Endothelial cell of umbilical vein (primary cell): ENCODE measurements around the gene NAGPA. TPM values are rescaled to one million over a fixed set of nuclear protein-coding genes. Genes with fewer than 3 reads are reported as not detected.

Experiments used
- BruUV-seq: library from RNA; stranded (reverse); fragments of 400-500 nt; replicated peaks from 2 replicates; lab custom pipeline; 2021; lab: Mats Ljungman, UMichigan
- CTCF ChIA-PET: fragments of 300-600, 350-600 bp; sonication (Branson Sonifier 250); formaldehyde crosslinking; loops from one replicate; lab custom pipeline; 2021; ENCODE audit warnings: antibody characterized with exemption, inconsistent platforms; lab: Charles Lee
- POLR2A ChIA-PET: fragments of 300-600, 350-600 bp; sonication (Branson Sonifier 250); formaldehyde crosslinking; loops from one replicate; lab custom pipeline; 2021; ENCODE audit warnings: antibody characterized with exemption, inconsistent platforms; lab: Charles Lee
- DNase-seq: peaks from one replicate; pipeline ENCODE4 v3.0.0-alpha.2; 2011; ENCODE audit warnings: low read depth, low spot score
- FAIRE-seq: peaks from 2 replicates; lab custom pipeline; 2011; peaks lifted over from hg19 to GRCh38; lab: Jason Lieb, UNC
- H2AFZ ChIP-seq: 2 replicates; pipeline ENCODE4 v1.6.0; 2012; ENCODE audit warnings: low read depth, low read length, control low read depth, inconsistent platforms
- H3K27ac ChIP-seq: 2 replicates; pipeline ENCODE4 v1.5.1; 2011; ENCODE audit warnings: low read depth, mild to moderate bottlenecking, control low read depth, low read length, moderate library complexity; ENCODE audit not compliant: insufficient read depth
- H3K27me3 ChIP-seq, 2 experiments: 2 replicates each; pipeline versions ENCODE4 v1.6.0 to v1.6.1; 2011; ENCODE audit warnings: low read length in 2 of 2, mixed read lengths in 1 of 2; ENCODE audit not compliant: control insufficient read depth in 2 of 2, insufficient read depth in 2 of 2
- H3K36me3 ChIP-seq, 2 experiments: 2 replicates in 1 of 2; 3 replicates in 1 of 2; pipeline ENCODE4 v1.5.1; 2011; ENCODE audit warnings: low read length in 2 of 2, mild to moderate bottlenecking in 1 of 2, moderate library complexity in 1 of 2; ENCODE audit not compliant: control insufficient read depth in 2 of 2, insufficient read depth in 2 of 2; ENCODE audit errors: extremely low read depth in 1 of 2
- H3K4me1 ChIP-seq: 3 replicates; pipeline ENCODE4 v1.5.1; 2011; ENCODE audit warnings: mild to moderate bottlenecking, low read length; ENCODE audit not compliant: control insufficient read depth, insufficient read depth; ENCODE audit errors: extremely low read depth
- H3K4me2 ChIP-seq: 2 replicates; pipeline ENCODE4 v1.6.1; 2011; ENCODE audit warnings: low read length, control low read depth, mixed read lengths; ENCODE audit not compliant: insufficient read depth
- H3K4me3 ChIP-seq, 3 experiments: fragments of 200-600 bp in 1 of 3; sonication (generic), shearing (Covaris generic) in 1 of 3; replicated peaks in 1 of 3; 2 replicates each; pipeline ENCODE4 v1.5.1; 2011 to 2016; ENCODE audit warnings: control low read depth in 3 of 3, low read length in 3 of 3, mild to moderate bottlenecking in 2 of 3, inconsistent platforms in 1 of 3, low read depth in 1 of 3, moderate library complexity in 1 of 3; ENCODE audit not compliant: insufficient read depth in 1 of 3
- H3K79me2 ChIP-seq: 2 replicates; pipeline ENCODE4 v1.6.0; 2012; ENCODE audit warnings: low read length, inconsistent platforms; ENCODE audit not compliant: control insufficient read depth, insufficient read depth
- H3K9ac ChIP-seq: replicated peaks from 2 replicates; pipeline ENCODE3; 2011; ENCODE audit warnings: low read length, control low read depth; ENCODE audit not compliant: insufficient read depth; ENCODE audit errors: extremely low read depth
- H3K9me1 ChIP-seq: replicated peaks from 3 replicates; pipeline ENCODE4 v1.6.0; 2011; ENCODE audit warnings: mild to moderate bottlenecking, low read length; ENCODE audit not compliant: control insufficient read depth, insufficient read depth; ENCODE audit errors: extremely low read depth
- H3K9me3 ChIP-seq: replicated peaks from 2 replicates; pipeline ENCODE4 v1.5.1; 2012; ENCODE audit warnings: low read length, inconsistent platforms; ENCODE audit not compliant: control insufficient read depth, insufficient read depth
- H4K20me1 ChIP-seq: replicated peaks from 2 replicates; pipeline ENCODE3; 2011; ENCODE audit warnings: mild to moderate bottlenecking, low read length; ENCODE audit not compliant: control insufficient read depth, insufficient read depth; ENCODE audit errors: extremely low read depth
- FOS ChIP-seq: IDR thresholded peaks from 2 replicates; pipeline ENCODE4 v1.6.1; 2011; ENCODE audit warnings: mild to moderate bottlenecking, low read length, moderate library complexity, borderline replicate concordance; ENCODE audit not compliant: insufficient read depth
- JUN ChIP-seq: IDR thresholded peaks from 2 replicates; pipeline ENCODE4 v1.6.1; 2011; ENCODE audit warnings: borderline replicate concordance, low read depth; ENCODE audit not compliant: insufficient read length, insufficient read depth
- MYC ChIP-seq: IDR thresholded peaks from one replicate; pipeline ENCODE4 v1.6.1; 2011; ENCODE audit warnings: mild to moderate bottlenecking, low read depth, low read length
- dilution Hi-C: fragments of 300-500 bp; cut with MboI; formaldehyde crosslinking; loops from one replicate; pipeline ENCODE4 v1.15.0; 2019; ENCODE audit warnings: low sequenced_read_pairs; ENCODE audit not compliant: extremely low pct_ligation_motif_present
- intact Hi-C: fragments of 100-400 bp; cut with micrococcal nuclease; formaldehyde crosslinking; loops from one replicate; pipeline ENCODE4 v1.10.0; 2022
- polyA plus RNA-seq, 4 experiments: library from polyadenylated mRNA; depleted of rRNA in 3 of 4; stranded (reverse) in 3 of 4; unstranded in 1 of 4; fragments of >200 nt; gene quantifications; 2 replicates each; pipeline versions ENCODE4 v1.2.1 to v1.2.3, GENCODE V29; 2011 to 2012; ENCODE audit warnings: missing spikeins in 1 of 4
- total RNA-seq: library from RNA; stranded (reverse); gene quantifications from 2 replicates; pipeline ENCODE4 v1.2.3, GENCODE V29; 2021
- TF ChIP-seq, protein P1 (sequence below): IDR thresholded peaks from 2 replicates; pipeline ENCODE4 v1.6.1; 2011; ENCODE audit not compliant: insufficient read depth, insufficient read length

NAGPA gene
- total and polyA plus RNA-seq, 2 donors (not counting 3 experiments of a cell fraction or from before 2014, with no cell fraction given), result 29.6 to 29.9 TPM

DNA sequence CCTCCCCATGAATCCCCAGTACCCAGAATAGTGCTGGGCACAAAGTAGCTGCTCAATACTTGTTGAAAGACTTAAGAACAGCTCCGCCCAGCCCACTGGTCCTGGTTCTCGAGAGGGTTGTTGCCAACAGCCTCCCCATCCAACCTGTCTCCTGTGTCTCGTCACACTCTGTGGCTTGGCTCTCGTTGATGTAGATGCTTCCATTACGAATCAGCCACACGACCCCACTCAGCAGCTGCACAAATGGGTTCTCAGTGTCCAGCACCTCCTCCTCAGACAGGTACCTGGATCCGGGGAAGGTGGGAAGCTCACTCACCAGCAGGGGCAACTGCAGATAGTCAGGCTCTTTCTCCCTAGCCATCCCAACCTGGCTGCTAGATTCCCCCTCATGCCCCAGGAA lies 2.1 kb downstream of the NAGPA start:
- H3K79me2 ChIP-seq, result no peaks in the 10 kb centered on the region
- H3K36me3 ChIP-seq, result peaks cover 0 to 2% of the 10 kb centered on the region in 2 experiments
- H2AFZ ChIP-seq, result no peak overlapping the region
- DNase-seq (no peak), FAIRE-seq (no peak)
- POLR2A ChIA-PET, result no interaction called here
- H3K4me3 ChIP-seq, result no peak overlapping the region
- no TSS peak for BruUV-seq
- dilution Hi-C loops (no loop called here), intact Hi-C loops (loop anchor here (5.0 kb wide), 1 partner anchor 74 kb away; the partner anchor contains the start of gene SEC14L5)
- H3K27me3 ChIP-seq, result no peaks in the 10 kb centered on the region
- no peak overlapping the region for H3K27ac ChIP-seq
- TF ChIP-seq, protein P1, sequence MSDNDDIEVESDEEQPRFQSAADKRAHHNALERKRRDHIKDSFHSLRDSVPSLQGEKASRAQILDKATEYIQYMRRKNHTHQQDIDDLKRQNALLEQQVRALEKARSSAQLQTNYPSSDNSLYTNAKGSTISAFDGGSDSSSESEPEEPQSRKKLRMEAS, result no peak
- TF ChIP-seq MYC, result no peak
- no peak for TF ChIP-seq FOS
- H4K20me1 ChIP-seq, result no peaks in the 10 kb centered on the region
- H3K9ac ChIP-seq, result no peak overlapping the region
- CTCF ChIA-PET, result interaction anchor here (1.6 kb wide), 1 partner anchor 60 kb away, joined by 4 read pairs; no protein-coding TSS in a partner anchor
- H3K4me1 ChIP-seq, result peaks cover 12% of the 10 kb centered on the region
- no peaks in the 10 kb centered on the region for H3K9me3 ChIP-seq
- H3K9me1 ChIP-seq, result no peaks in the 10 kb centered on the region
- H3K4me2 ChIP-seq, result no peak overlapping the region

GRCh38 chr16:5030251-5030870 lies 3.4 kb downstream of the NAGPA start:
- Histone ChIP-seq H4K20me1 (no peaks in the 10 kb centered on the region), H3K9me3 (no peaks in the 10 kb centered on the region), H3K79me2 (no peaks in the 10 kb centered on the region), H3K4me2 (no peak overlapping the region), H3K9me1 (no peaks in the 10 kb centered on the region), H2AFZ (no peak overlapping the region), H3K27ac (no peak overlapping the region), H3K27me3 (no peaks in the 10 kb centered on the region), H3K4me3 (no peak overlapping the region), H3K4me1 (peaks cover 12% of the 10 kb centered on the region), H3K9ac (no peak overlapping the region), H3K36me3 (peaks cover 0 to 2% of the 10 kb centered on the region in 2 experiments)
- dilution Hi-C loops, result no loop called here
- ChIA-PET CTCF (no interaction called here), POLR2A (no interaction called here)
- intact Hi-C loops, result loop anchor here (5.0 kb wide), 1 partner anchor 73 kb away; the partner anchor contains the start of gene SEC14L5
- FAIRE-seq (no peak), DNase-seq (no peak)
- no TSS peak for BruUV-seq
- TF ChIP-seq, protein P1, result no peak
- no peak for TF ChIP-seq JUN
